ENCODE results near the gene GGACT. TPM values are rescaled to one million over a fixed set of nuclear protein-coding genes. Genes with fewer than 3 reads are reported as not detected.

GGACT gene
- total and polyA plus RNA-seq, 2 of the 8 experiments (the other 6 are each of a cell fraction or from before 2014, with no cell fraction given): 1.1 to 1.5 TPM

DNA sequence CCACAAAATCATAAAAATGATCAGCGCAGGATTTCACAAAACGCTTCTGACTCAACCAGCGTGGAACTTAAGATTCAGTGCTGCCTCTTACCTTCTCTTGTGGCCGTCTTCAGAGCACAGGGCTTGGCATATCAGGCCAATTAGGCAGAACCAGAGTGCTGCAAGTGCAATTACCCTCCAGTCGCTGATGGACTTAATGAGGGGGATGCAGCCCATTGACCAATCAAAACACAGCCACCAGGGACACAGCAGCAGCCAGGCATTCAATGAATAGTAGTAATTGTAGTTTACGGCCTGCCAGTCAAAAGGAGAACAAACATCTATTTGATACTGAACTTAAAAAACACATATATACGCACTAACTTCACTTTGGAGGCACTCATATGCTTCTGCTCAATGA is 47.9 kb upstream of the GGACT start:
- ChIA-PET CTCF (ENCODE audit: partially characterized antibody) (interaction anchor here (1.3 kb wide), 1 partner anchor 9 kb away, joined by 3 read pairs; no protein-coding TSS in a partner anchor), POLR2A (ENCODE audit: partially characterized antibody) (no interaction called here)
- Histone ChIP-seq H3K4me2 (ENCODE audit: insufficient read depth in 1 of 2, low read depth in 2 of 2, low read length in 2 of 2) (no peak overlapping the region), H3K79me2 (ENCODE audit: control insufficient read depth in 1 of 2, insufficient read depth in 2 of 2, low read length in 2 of 2) (no peaks in the 10 kb centered on the region), H3K9ac (replicated peaks in 1 of 4; ENCODE audit: extremely low read depth in 1 of 4, low read depth in 3 of 4, low read length in 3 of 4) (no peak overlapping the region), H3K23ac (ENCODE audit: insufficient read length) (no peak overlapping the region), H3K27ac (ENCODE audit: low read depth, low read length) (no peak overlapping the region), H4K8ac (ENCODE audit: extremely low read depth, insufficient read depth, low read length) (no peak overlapping the region), H3K4ac (replicated peaks; ENCODE audit: insufficient read length, low read depth, low read length) (no peak overlapping the region), H3K27me3 (replicated peaks in 1 of 4; ENCODE audit: control insufficient read depth in 3 of 4, extremely low read depth in 1 of 4, insufficient read depth in 3 of 4, low read length in 3 of 4) (no peaks in the 10 kb centered on the region), H3K56ac (replicated peaks; ENCODE audit: insufficient read length, low read depth, low read length) (no peak overlapping the region), H3K9me3 (ENCODE audit: insufficient read depth in 2 of 2, low read depth in 1 of 2, low read length in 1 of 2) (no peaks in the 10 kb centered on the region), H2BK20ac (ENCODE audit: low read length) (no peak overlapping the region), H2BK15ac (ENCODE audit: low read length) (no peak overlapping the region), H3K4me1 (replicated peaks in 1 of 4; ENCODE audit: control insufficient read depth in 3 of 4, insufficient read depth in 4 of 4, low read length in 3 of 4) (no peaks in the 10 kb centered on the region), H2BK5ac (ENCODE audit: low read depth, low read length) (no peak overlapping the region), H3K23me2 (ENCODE audit: low read depth, low read length) (no peaks in the 10 kb centered on the region; the same call in 1 of the 2 replicates), H4K20me1 (replicated peaks in 1 of 2; ENCODE audit: control insufficient read depth in 1 of 2, insufficient read depth in 2 of 2, low read length in 2 of 2) (no peaks in the 10 kb centered on the region), H3K14ac (ENCODE audit: insufficient read length) (no peak overlapping the region), H3K36me3 (ENCODE audit: control insufficient read depth in 2 of 4, insufficient read depth in 4 of 4, low read length in 3 of 4) (peaks cover 2 to 49% (median 28%) of the 10 kb centered on the region in 4 experiments; a peak in 6 of 8 replicates), H2AK5ac (ENCODE audit: low read depth, low read length) (no peak overlapping the region), H3K4me3 (ENCODE audit: extremely low read depth in 1 of 4, insufficient read depth in 2 of 4, low read depth in 3 of 4, low read length in 4 of 4) (no peak overlapping the region), H2BK120ac (replicated peaks; ENCODE audit: low read depth, low read length) (no peak overlapping the region), H3K18ac (ENCODE audit: extremely low read depth, low read length) (no peak overlapping the region), H4K91ac (replicated peaks; ENCODE audit: insufficient read length, low read length) (no peak overlapping the region), H3K79me1 (ENCODE audit: low read depth, low read length) (no peaks in the 10 kb centered on the region), H4K5ac (ENCODE audit: insufficient read length, low read depth, low read length) (no peak overlapping the region), H2BK12ac (ENCODE audit: low read depth, low read length) (no peak overlapping the region), H2AFZ (ENCODE audit: low read length) (no peak overlapping the region)
- FAIRE-seq (no peak), DNase-seq (ENCODE audit: low read depth in 1 of 2, low spot score in 2 of 2) (no peak)
- WGBS, 2 experiments (ENCODE audit: extremely low coverage in 1 of 2, insufficient coverage in 1 of 2, insufficient read length in 1 of 2, insufficient replicate concordance in 2 of 2, low coverage in 1 of 2, low lambda C conversion rate in 2 of 2, missing lambda C conversion rate in 1 of 2): 94% methylated on average over 7 of the region's 7 CpGs; no CpG with 5 or more reads in 1 of the 2 experiments
- no peak for TF ChIP-seq RFX5 (IDR thresholded peaks at IDR 0.05; ENCODE audit: borderline replicate concordance, low read depth, low read length)
- no peak for TF ChIP-seq NRF1 (IDR thresholded peaks at IDR 0.05; ENCODE audit: low read depth, low read length)
- TF ChIP-seq CEBPB (IDR thresholded peaks at IDR 0.05; ENCODE audit: low read depth, low read length): no peak
- no peak for TF ChIP-seq BRCA1 (IDR thresholded peaks at IDR 0.05; ENCODE audit: low read depth, low read length)
- TF ChIP-seq CHD2 (IDR thresholded peaks at IDR 0.05; ENCODE audit: low read length): no peak
- TF ChIP-seq, protein P1, sequence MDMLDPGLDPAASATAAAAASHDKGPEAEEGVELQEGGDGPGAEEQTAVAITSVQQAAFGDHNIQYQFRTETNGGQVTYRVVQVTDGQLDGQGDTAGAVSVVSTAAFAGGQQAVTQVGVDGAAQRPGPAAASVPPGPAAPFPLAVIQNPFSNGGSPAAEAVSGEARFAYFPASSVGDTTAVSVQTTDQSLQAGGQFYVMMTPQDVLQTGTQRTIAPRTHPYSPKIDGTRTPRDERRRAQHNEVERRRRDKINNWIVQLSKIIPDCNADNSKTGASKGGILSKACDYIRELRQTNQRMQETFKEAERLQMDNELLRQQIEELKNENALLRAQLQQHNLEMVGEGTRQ (IDR thresholded peaks at IDR 0.05; ENCODE audit: low read length): no peak

Data from H1 (cell line).